Common myeloid progenitor, CD34-positive (primary cell): ENCODE measurements around the gene RSAD2.
"Not testable (repeated sequence)": the region's sequence is repeated elsewhere in the genome, so short reads cannot be mapped to it uniquely, and the experiment has no call there.

Experiments
- CTCF ChIA-PET: fragments of 350-600 bp; sonication (Branson Sonifier 250); formaldehyde crosslinking; loops from one replicate; lab custom pipeline; 2021; ENCODE audit warnings: antibody characterized with exemption; lab: Charles Lee
- POLR2A ChIA-PET: fragments of 350-600 bp; sonication (Branson Sonifier 250); formaldehyde crosslinking; loops from one replicate; lab custom pipeline; 2021; ENCODE audit warnings: antibody characterized with exemption; lab: Charles Lee
- DNase-seq, 3 donors: peaks; one replicate each; pipeline versions ENCODE4 v3.0.0 to v3.0.0-alpha.2; 2013
- H3K27ac ChIP-seq, 2 experiments: 1 replicate in 1 of 2; 2 replicates in 1 of 2; pipeline ENCODE4 v1.7.0; 2013; ENCODE audit warnings: inconsistent platforms in 2 of 2, low read length in 2 of 2, mild to moderate bottlenecking in 2 of 2, low read depth in 1 of 2, moderate library complexity in 1 of 2; ENCODE audit not compliant: severe bottlenecking in 2 of 2, insufficient read depth in 1 of 2, poor library complexity in 1 of 2
- H3K27me3 ChIP-seq, 5 experiments: replicated peaks in 2 of 5; 1 replicate in 3 of 5; 2 replicates in 2 of 5; pipeline versions ENCODE4 v1.6.1 to v1.7.0; 2013; ENCODE audit warnings: low read length in 4 of 5, mild to moderate bottlenecking in 2 of 5, moderate library complexity in 2 of 5, inconsistent platforms in 1 of 5; ENCODE audit not compliant: insufficient read depth in 5 of 5, control insufficient read depth in 4 of 5
- H3K36me3 ChIP-seq, 4 experiments: 1 replicate in 2 of 4; 2 replicates in 2 of 4; pipeline versions ENCODE4 v1.6.1 to v1.7.0; 2013; ENCODE audit warnings: low read length in 3 of 4, control low read depth in 1 of 4, mild to moderate bottlenecking in 1 of 4; ENCODE audit not compliant: control insufficient read depth in 4 of 4, insufficient read depth in 4 of 4
- H3K4me1 ChIP-seq, 4 experiments: 1 replicate in 3 of 4; 2 replicates in 1 of 4; pipeline versions ENCODE4 v1.6.1 to v1.7.1; 2013; ENCODE audit warnings: low read length in 3 of 4, mild to moderate bottlenecking in 3 of 4, control low read depth in 1 of 4, inconsistent platforms in 1 of 4, moderate library complexity in 1 of 4; ENCODE audit not compliant: control insufficient read depth in 4 of 4, insufficient read depth in 4 of 4; ENCODE audit errors: control extremely low read depth in 1 of 4
- H3K4me3 ChIP-seq, 7 experiments: 1 replicate in 4 of 7; 2 replicates in 3 of 7; pipeline versions ENCODE4 v1.5.1 to v1.7.0; 2013; ENCODE audit warnings: mild to moderate bottlenecking in 7 of 7, low read length in 6 of 7, moderate library complexity in 6 of 7, inconsistent platforms in 2 of 7, low read depth in 2 of 7, control low read depth in 1 of 7; ENCODE audit not compliant: insufficient read depth in 4 of 7, control insufficient read depth in 1 of 7; ENCODE audit errors: extremely low read depth in 1 of 7
- H3K9me3 ChIP-seq, 5 experiments: 1 replicate in 4 of 5; 2 replicates in 1 of 5; pipeline versions ENCODE4 v1.6.1 to v1.7.1; 2013; ENCODE audit warnings: low read length in 4 of 5, mild to moderate bottlenecking in 2 of 5, inconsistent platforms in 1 of 5, low read depth in 1 of 5, moderate library complexity in 1 of 5; ENCODE audit not compliant: control insufficient read depth in 4 of 5, insufficient read depth in 2 of 5; ENCODE audit errors: control extremely low read depth in 1 of 5
- WGBS: methylation state at CpG from one replicate; pipeline ENCODE4 v1.1.5; 2013; ENCODE audit not compliant: insufficient coverage; 5-methylcytosine and 5-hydroxymethylcytosine counted together

RSAD2 gene

GRCh38 chr2:6887751-6888192, 10.2 kb downstream of the RSAD2 start:
- 19% methylated on average over 3 of the region's 3 CpGs for WGBS
- Histone ChIP-seq H3K9me3 (no peaks in the 10 kb centered on the region), H3K4me1 (peaks cover 10 to 38% (median 30%) of the 10 kb centered on the region in 4 experiments), H3K27me3 (no peaks in the 10 kb centered on the region), H3K36me3 (no peaks in the 10 kb centered on the region), H3K27ac (peak overlapping the region in 1 of 2 experiments; percentile 62), H3K4me3 (no peak overlapping the region)
- DNase-seq, result peak; percentile 53 to 93 (median 82)
- POLR2A ChIA-PET, result interaction anchor here (0.5 kb wide), 1 partner anchor 47 kb away, joined by 3 read pairs; no protein-coding TSS in a partner anchor
- CTCF ChIA-PET, result interaction anchor here (0.8 to 3.0 kb wide), 7 partner anchors 9 to 49 kb away, joined by 3 to 20 read pairs (median 4); partner anchors contain the start of genes CMPK2 and RSAD2

- Histone ChIP-seq H3K9me3 (no peaks in the 10 kb centered on the region), H3K4me3 (no peak overlapping the region), H3K4me1 (peaks cover 10 to 28% (median 23%) of the 10 kb centered on the region in 4 experiments), H3K27me3 (no peaks in the 10 kb centered on the region), H3K36me3 (peaks cover 0 to under 1% (median 0%) of the 10 kb centered on the region in 4 experiments), H3K27ac (no peak overlapping the region)
- ChIA-PET POLR2A (no interaction called here), CTCF (interaction anchor here (1.4 to 1.9 kb wide), 3 partner anchors 8 to 48 kb away, joined by 4 to 10 read pairs (median 4); no protein-coding TSS in a partner anchor)
- no peak for DNase-seq
- WGBS, result 94% methylated on average over 3 of the region's 4 CpGs
These were observed 11.1 kb downstream of the RSAD2 start for GRCh38 chr2:6888724-6889123.

DNA sequence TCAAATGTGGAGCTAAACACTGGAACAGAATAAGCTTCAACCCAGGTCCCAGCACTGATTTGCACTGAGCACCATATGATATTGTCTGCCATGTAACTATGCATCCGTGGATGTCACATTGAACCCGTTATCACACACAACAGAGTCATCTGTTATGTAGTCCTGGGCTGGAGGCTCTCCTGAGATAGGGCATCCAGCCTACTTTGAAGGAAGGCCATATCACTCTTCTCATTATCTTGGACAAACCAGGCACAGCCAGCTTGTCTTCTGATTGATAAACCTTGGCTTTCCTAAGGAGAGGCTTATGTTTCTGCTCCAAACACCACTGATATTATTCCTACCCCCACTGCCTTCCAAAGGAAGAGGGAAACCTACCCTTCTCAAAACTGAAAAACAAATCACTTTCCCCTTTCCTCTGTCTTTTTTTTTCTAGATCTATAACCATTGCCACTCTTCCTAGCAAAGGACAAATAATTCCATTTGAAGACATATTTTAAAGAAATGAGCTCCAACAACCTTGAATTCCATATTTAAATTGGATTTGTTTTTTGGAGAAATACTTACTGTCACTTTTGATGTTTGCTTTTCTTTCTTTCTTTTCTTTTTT, 16.4 kb downstream of the RSAD2 start:
- Histone ChIP-seq H3K36me3 (peaks cover 0 to 9% (median 3%) of the 10 kb centered on the region in 4 experiments), H3K27ac (no peak overlapping the region), H3K9me3 (no peaks in the 10 kb centered on the region), H3K27me3 (no peaks in the 10 kb centered on the region), H3K4me3 (no peak overlapping the region), H3K4me1 (peaks cover 0 to under 1% (median 0%) of the 10 kb centered on the region in 4 experiments)
- 86% methylated on average over 2 of the region's 2 CpGs for WGBS
- CTCF ChIA-PET, result interaction anchor here (0.8 to 10.4 kb wide), 14 partner anchors 8 to 143 kb away, joined by 3 to 126 read pairs (median 4); partner anchors contain the start of genes CMPK2, RNF144A and RSAD2
- DNase-seq, result peak in 2 of 3 donors; percentile 37 to 67
- POLR2A ChIA-PET, result no interaction called here

GRCh38 chr2:6896930-6897759, 19.6 kb downstream of the RSAD2 start:
- ChIA-PET CTCF (interaction anchor here (0.6 to 10.4 kb wide), 25 partner anchors 9 to 154 kb away, joined by 3 to 126 read pairs (median 6); partner anchors contain the start of genes CMPK2, RNF144A and RSAD2), POLR2A (no interaction called here)
- 94% methylated on average over 2 of the region's 5 CpGs for WGBS
- Histone ChIP-seq H3K4me1 (no peaks in the 10 kb centered on the region), H3K27ac (no peak overlapping the region), H3K9me3 (peaks cover 0 to 2% (median 0%) of the 10 kb centered on the region in 5 experiments), H3K27me3 (no peaks in the 10 kb centered on the region), H3K36me3 (peaks cover 0 to 9% (median 3%) of the 10 kb centered on the region in 4 experiments), H3K4me3 (no peak overlapping the region)
- peak; percentile 55 to 64 (median 60) for DNase-seq

DNA sequence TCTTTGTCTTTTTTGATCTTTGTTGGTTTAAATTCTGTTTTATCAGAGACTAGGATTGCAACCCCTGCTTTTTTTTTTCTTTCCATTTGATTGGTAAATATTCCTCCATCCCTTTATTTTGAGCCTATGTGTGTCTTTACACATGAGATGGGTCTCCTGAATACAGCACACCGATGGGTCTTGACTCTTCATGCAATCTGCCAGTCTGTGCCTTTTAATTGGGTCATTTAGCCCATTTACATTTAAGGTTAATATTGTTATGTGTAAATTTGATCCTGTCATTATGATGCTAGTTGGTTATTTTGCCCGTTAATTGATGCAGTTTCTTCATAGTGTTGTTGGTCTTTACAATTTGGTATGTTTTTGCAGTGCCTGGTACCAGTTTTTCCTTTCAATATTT, 25.0 kb downstream of the RSAD2 start:
- H3K4me3 ChIP-seq, H3K36me3 ChIP-seq, H3K27ac ChIP-seq, H3K27me3 ChIP-seq, POLR2A ChIA-PET, H3K4me1 ChIP-seq, H3K9me3 ChIP-seq: not testable (repeated sequence)
- DNase-seq, result peak in 2 of 3 donors; percentile 41 to 59
- WGBS, result 100% methylated on average over 1 of the region's 2 CpGs
- CTCF ChIA-PET, result interaction anchor here (0.6 to 1.3 kb wide), 3 partner anchors 8 to 152 kb away, joined by 3 to 4 read pairs (median 3); no protein-coding TSS in a partner anchor

GRCh38 chr2:6905668-6906067, 28.1 kb downstream of the RSAD2 start:
- Histone ChIP-seq H3K27me3 (no peaks in the 10 kb centered on the region), H3K36me3 (no peaks in the 10 kb centered on the region), H3K9me3 (peaks cover 0 to 6% (median 0%) of the 10 kb centered on the region in 5 experiments), H3K4me1 (peaks cover 13 to 22% (median 18%) of the 10 kb centered on the region in 4 experiments), H3K4me3 (no peak overlapping the region), H3K27ac (no peak overlapping the region)
- ChIA-PET CTCF (interaction anchor here (0.6 to 4.5 kb wide), 6 partner anchors 8 to 139 kb away, joined by 3 to 29 read pairs (median 5); no protein-coding TSS in a partner anchor), POLR2A (no interaction called here)
- DNase-seq, result no peak
- WGBS, result no CpG with 5 or more reads among the region's 1 CpG
